KMS-11 (cell line): ENCODE measurements around the gene NME3.

Experiments
- H2AFZ ChIP-seq: fragments of 200-600 bp; sonication (generic); 2 replicates; pipeline ENCODE4 v1.6.1; 2016; ENCODE audit warnings: antibody characterized with exemption, mixed run types, low read depth
- H3K27ac ChIP-seq: fragments of 200-600 bp; sonication (generic); 2 replicates; pipeline ENCODE4 v1.6.1; 2016; ENCODE audit warnings: mild to moderate bottlenecking, mixed run types
- H3K27me3 ChIP-seq: fragments of 200-600 bp; sonication (generic); 2 replicates; pipeline ENCODE4 v1.6.1; 2017; ENCODE audit warnings: mild to moderate bottlenecking, low read depth, mixed run types, moderate library complexity; ENCODE audit not compliant: insufficient read depth
- H3K36me3 ChIP-seq: fragments of 200-600 bp; sonication (generic); 2 replicates; pipeline ENCODE4 v1.6.1; 2017; ENCODE audit warnings: mild to moderate bottlenecking, mixed run types; ENCODE audit not compliant: insufficient read depth
- H3K4me1 ChIP-seq: fragments of 200-600 bp; sonication (generic); 2 replicates; pipeline ENCODE4 v1.6.1; 2016; ENCODE audit warnings: mild to moderate bottlenecking, low read depth, mixed run types; ENCODE audit not compliant: poor library complexity, severe bottlenecking
- H3K4me2 ChIP-seq: fragments of 200-600 bp; sonication (generic); 2 replicates; pipeline ENCODE4 v1.7.0; 2016; ENCODE audit warnings: mild to moderate bottlenecking, mixed run types
- H3K4me3 ChIP-seq: fragments of 200-600 bp; sonication (generic); IDR thresholded peaks from 2 replicates; pipeline ENCODE4 v1.6.1; 2017; ENCODE audit warnings: low read depth, low read length, mixed read lengths; ENCODE audit not compliant: insufficient read depth
- H3K79me2 ChIP-seq: fragments of 200-600 bp; sonication (generic); 2 replicates; pipeline ENCODE4 v1.6.1; 2016; ENCODE audit warnings: low read depth, mixed run types; ENCODE audit not compliant: insufficient read depth
- H3K9ac ChIP-seq: fragments of 200-600 bp; sonication (generic); 2 replicates; pipeline ENCODE4 v1.6.1; 2016; ENCODE audit warnings: mild to moderate bottlenecking, mixed run types
- H4K20me1 ChIP-seq: fragments of 200-600 bp; sonication (generic); 2 replicates; pipeline ENCODE4 v1.6.1; 2016; ENCODE audit warnings: mild to moderate bottlenecking, mixed run types; ENCODE audit not compliant: insufficient read depth
- TF ChIP-seq, protein P1 (sequence below): fragments of 200-600 bp; sonication (generic); conservative IDR thresholded peaks from 2 replicates; pipeline ENCODE4 v1.6.1; 2017; ENCODE audit warnings: low read depth, mild to moderate bottlenecking, antibody characterized with exemption, low read length, moderate library complexity, mixed read lengths

Gene NME3

DNA sequence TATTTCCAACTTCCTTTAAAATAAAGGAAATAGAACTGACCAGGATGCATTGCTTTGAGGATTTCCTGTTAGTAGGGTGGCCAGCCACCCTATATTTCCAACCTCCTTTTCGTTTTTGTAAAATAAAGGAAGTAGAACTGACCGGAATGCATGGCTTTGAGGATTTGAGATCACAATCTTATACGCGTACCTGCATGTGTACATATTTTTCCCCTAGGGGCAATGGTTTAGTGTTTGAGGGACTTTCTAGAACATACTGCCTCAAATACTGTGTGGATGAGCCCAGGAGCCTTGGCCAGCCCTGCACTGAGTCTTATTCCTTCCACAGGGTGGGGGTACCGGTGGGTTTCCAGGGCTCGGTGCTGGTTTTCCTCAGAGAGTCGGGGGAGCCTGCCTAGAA lies 39.7 kb downstream of the NME3 start:
- H3K4me1 ChIP-seq = no peaks in the 10 kb centered on the region
- TF ChIP-seq, protein P1, sequence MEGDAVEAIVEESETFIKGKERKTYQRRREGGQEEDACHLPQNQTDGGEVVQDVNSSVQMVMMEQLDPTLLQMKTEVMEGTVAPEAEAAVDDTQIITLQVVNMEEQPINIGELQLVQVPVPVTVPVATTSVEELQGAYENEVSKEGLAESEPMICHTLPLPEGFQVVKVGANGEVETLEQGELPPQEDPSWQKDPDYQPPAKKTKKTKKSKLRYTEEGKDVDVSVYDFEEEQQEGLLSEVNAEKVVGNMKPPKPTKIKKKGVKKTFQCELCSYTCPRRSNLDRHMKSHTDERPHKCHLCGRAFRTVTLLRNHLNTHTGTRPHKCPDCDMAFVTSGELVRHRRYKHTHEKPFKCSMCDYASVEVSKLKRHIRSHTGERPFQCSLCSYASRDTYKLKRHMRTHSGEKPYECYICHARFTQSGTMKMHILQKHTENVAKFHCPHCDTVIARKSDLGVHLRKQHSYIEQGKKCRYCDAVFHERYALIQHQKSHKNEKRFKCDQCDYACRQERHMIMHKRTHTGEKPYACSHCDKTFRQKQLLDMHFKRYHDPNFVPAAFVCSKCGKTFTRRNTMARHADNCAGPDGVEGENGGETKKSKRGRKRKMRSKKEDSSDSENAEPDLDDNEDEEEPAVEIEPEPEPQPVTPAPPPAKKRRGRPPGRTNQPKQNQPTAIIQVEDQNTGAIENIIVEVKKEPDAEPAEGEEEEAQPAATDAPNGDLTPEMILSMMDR = no peak
- no peaks in the 10 kb centered on the region for H3K27me3 ChIP-seq
- H3K4me2 ChIP-seq = no peak overlapping the region
- H3K27ac ChIP-seq = no peak overlapping the region
- H3K4me3 ChIP-seq = no peak overlapping the region
- no peak overlapping the region for H2AFZ ChIP-seq
- no peak overlapping the region for H3K9ac ChIP-seq
- H3K36me3 ChIP-seq = no peaks in the 10 kb centered on the region
- H4K20me1 ChIP-seq = no peaks in the 10 kb centered on the region
- H3K79me2 ChIP-seq = no peaks in the 10 kb centered on the region

DNA sequence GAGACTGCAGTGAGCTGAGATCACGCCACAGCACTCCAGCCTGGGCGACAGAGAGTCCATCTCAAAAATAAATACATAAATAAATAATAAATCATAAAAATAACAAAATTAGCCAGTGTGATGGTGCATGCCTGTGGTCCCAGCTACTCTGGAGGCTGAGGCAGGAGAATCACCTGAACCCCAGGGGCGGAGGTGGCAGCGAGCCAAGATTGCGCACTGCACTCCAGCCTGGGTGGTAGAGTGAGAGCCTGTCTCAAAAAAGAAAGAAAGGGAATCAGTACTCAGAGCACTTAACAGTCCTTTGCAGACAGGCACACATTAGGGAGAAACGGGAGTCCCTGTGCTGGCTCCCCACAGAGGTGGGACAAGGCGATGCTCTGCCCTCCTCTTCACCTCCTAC lies 40.3 kb downstream of the NME3 start:
- Histone ChIP-seq H4K20me1 (no peaks in the 10 kb centered on the region), H3K36me3 (no peaks in the 10 kb centered on the region), H3K9ac (no peak overlapping the region), H3K4me2 (no peak overlapping the region), H3K4me1 (no peaks in the 10 kb centered on the region), H2AFZ (no peak overlapping the region), H3K4me3 (no peak overlapping the region), H3K27me3 (no peaks in the 10 kb centered on the region), H3K27ac (no peak overlapping the region), H3K79me2 (no peaks in the 10 kb centered on the region)
- TF ChIP-seq, protein P1 = no peak

DNA sequence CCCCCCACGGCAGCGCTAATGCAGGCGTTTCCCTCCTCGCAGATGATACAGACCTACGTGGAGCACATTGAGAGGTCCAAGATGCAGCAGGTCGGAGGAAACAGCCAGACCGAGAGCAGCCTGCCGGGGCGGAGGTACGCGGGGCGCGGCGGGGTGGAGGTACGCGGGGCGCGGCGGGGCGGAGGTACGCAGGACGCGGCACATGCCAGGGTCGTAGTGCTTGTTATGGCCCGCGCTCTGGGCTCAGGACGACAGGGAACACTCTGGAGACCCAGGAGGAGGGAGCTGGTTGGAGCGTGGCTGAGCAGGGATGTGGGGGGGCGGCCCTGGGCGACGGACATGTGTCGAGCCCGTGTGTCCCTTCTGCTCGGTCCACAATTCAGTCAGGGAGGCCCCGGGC lies 41.9 kb downstream of the NME3 start:
- Histone ChIP-seq H3K4me2 (no peak overlapping the region), H3K4me3 (no peak overlapping the region), H3K9ac (no peak overlapping the region), H3K4me1 (peaks cover 2% of the 10 kb centered on the region), H3K36me3 (no peaks in the 10 kb centered on the region), H4K20me1 (no peaks in the 10 kb centered on the region), H3K27me3 (no peaks in the 10 kb centered on the region), H3K27ac (no peak overlapping the region), H3K79me2 (peaks cover under 1% of the 10 kb centered on the region; the same call in 1 of the 2 replicates), H2AFZ (no peak overlapping the region)
- TF ChIP-seq, protein P1 = no peak

DNA sequence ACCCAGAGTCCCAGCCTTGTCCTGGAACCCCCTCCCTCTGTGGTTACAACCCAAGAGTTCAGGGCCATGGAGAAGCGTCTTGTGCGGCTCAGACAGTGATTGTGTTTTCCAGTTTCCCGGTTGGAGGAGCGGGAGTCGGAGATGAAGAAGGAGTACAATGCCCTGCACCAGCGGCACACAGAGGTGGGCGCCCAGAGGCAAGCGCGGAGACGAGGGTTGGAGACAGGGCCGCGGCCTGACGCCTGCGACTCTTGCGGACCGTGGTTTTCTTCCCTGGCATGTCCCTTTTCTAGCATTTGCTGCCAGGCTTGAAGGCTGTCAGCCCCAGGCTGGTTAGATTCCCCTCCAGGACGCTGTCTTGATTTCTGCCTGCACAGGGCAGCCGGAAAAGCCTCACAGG lies 42.3 kb downstream of the NME3 start:
- Histone ChIP-seq H3K27ac (no peak overlapping the region), H3K27me3 (no peaks in the 10 kb centered on the region), H3K4me3 (no peak overlapping the region), H3K4me2 (no peak overlapping the region), H3K36me3 (no peaks in the 10 kb centered on the region), H3K4me1 (peaks cover 6% of the 10 kb centered on the region), H2AFZ (no peak overlapping the region), H4K20me1 (no peaks in the 10 kb centered on the region), H3K79me2 (peaks cover 5% of the 10 kb centered on the region; the same call in 1 of the 2 replicates), H3K9ac (no peak overlapping the region)
- TF ChIP-seq, protein P1 = no peak
